Stimulated activated CD8-positive, alpha-beta memory T cell treated with anti-CD3 and anti-CD28 coated beads, Interleukin-2, amount 100 ng/mL, for 1 hour (primary cell): ENCODE measurements around the gene OR10V1.

Source experiments
- DNase-seq, 2 donors: peaks; one replicate each; pipeline ENCODE4 v3.0.0-alpha.2; 2020; ENCODE audit warnings: low read depth in 2 of 2

Gene OR10V1, protein sequence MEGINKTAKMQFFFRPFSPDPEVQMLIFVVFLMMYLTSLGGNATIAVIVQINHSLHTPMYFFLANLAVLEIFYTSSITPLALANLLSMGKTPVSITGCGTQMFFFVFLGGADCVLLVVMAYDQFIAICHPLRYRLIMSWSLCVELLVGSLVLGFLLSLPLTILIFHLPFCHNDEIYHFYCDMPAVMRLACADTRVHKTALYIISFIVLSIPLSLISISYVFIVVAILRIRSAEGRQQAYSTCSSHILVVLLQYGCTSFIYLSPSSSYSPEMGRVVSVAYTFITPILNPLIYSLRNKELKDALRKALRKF

DNA sequence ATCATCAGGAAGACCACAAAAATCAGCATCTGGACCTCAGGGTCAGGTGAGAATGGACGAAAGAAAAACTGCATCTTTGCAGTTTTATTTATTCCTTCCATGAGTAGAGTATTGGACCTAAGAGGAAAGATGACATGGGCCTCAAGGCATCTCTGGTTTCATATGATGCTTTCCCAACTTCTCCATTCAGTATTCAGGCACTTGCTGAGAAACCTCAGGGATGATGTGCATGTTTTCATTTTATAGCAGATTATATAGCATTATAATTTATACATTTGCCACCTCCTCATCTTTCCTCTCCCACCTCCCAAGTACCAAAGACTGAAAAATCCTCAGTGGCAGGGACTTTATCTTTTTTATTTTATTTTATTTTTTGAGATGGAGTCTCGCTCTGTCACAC, at the start of gene OR10V1:
OR10V1 (minus strand) TSS at position 101 of the 400 bp plus-strand sequence; CDS start at position 101, 0 bp downstream.
- DNase-seq = no peak

DNA sequence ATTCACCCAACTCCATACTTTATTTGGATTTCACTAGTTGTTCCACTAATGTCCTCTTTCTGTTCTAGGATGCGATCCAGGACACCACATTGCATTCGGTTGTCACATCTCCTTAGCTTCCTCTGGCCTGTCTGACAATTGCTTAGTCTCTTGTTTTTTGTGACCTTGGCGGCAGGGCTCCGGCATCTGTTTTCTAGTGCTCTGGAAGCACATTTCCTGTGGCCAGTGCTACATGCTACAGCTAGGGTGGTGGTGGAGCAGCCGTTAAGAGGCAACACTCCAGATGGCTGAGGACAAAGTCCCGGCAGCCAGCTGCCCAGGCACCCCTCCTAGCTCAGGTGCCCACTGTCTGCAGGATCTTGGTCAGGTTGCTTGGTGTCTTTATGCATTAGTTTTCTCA, 48.3 kb upstream of the OR10V1 start:
- DNase-seq = no peak

DNA sequence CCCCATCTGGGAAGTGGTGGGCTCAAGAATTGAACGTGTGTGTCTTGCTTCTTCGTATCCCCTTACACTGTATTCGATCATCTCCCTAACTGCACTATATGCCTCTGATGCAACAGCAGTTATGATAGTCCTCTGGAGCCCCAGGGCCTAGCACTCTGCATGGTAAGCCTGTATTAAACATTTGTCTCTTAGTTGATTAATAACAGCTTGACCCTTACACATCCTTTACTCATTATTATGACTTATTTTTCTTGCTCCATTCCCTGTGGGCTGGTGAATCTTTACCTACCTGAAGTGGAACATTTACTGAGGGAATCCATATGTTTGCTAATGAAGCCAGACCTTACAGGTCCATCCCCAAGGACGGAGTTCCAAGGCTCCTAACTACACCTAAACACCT, 47.1 kb upstream of the OR10V1 start:
- DNase-seq = no peak

DNA sequence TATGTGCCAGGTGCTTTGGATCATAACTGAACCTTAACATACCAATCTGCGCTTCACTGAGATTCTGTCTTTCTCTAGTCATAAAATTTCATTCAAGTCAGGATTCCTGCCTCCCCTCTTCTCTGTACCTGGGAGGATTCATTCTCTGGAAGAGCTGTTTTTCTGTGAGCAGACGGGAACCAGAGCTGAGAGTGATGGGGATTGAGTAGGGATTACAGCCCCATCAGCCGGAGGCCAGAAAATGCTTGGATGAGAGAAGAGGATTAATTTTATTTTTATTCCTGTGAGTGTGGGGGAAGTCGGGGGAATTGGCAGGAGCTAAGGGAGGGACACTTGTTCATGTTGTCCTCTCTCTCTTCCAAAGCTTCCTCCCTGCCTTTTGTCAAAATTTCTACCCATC, 46.3 kb upstream of the OR10V1 start:
- no peak for DNase-seq

DNA sequence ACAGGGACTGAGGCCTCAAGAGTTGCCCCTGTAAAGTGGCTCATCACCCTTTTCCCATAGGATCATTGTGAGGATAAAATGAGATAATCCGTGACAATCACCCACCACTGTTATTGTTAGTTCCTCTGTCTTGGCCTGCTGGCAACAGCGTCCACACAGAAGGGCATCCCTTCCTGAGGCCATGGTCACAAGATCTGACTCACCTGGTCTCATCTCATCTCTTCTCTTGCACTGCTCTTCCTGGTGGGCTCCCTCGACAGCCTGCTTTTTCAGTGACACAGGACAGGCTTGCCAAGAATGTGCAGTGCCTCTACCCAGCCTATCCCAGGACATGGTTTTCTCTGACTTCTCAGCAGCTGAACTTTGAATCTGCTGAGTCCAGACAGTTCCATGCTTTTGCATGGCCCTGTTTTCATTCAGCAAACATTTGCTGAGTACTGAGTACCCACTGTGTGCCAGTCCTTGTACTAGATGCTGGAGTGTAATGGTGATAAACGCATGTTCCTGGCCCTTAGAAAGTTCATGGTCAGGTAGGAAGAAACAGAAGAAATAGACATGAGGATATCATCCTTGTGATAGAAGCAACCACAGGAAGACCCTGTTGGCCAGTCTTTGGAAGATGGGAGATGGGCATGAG, 44.9 kb upstream of the OR10V1 start:
- DNase-seq = no peak

DNA sequence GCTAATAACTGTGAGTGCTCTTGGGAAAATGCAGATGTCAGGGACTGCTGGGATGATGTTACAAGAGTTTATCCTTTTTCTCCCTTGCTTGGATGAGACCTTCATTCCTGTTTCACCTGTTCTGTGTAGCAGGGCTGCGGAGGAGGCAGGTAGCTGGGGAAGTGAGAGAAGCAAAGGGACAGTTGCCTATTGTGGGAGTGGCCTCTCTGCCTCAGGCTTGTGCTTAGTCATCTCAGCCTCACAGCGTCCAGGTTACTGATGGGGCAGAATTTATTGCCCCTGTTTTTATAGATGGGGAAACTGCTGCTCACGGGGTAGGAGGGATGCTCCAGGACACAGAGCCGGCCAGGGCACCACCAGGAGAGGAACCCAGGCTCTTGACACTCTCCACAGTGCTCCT, 43.2 kb upstream of the OR10V1 start:
- no peak for DNase-seq

DNA sequence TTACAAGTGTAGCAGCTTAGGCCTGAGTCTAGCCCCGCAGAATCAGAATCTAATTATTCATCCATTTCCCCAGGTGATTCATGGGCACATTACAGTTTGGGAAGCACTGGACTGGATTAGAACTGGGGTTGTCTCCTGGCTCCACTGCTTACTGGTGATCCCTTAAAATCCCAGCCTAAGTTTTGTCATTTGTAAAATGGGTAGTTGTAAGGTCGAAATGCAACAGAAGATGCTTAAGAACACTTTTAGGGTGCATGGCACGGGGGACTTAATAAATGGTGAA, 42.9 kb upstream of the OR10V1 start:
- DNase-seq = no peak

DNA sequence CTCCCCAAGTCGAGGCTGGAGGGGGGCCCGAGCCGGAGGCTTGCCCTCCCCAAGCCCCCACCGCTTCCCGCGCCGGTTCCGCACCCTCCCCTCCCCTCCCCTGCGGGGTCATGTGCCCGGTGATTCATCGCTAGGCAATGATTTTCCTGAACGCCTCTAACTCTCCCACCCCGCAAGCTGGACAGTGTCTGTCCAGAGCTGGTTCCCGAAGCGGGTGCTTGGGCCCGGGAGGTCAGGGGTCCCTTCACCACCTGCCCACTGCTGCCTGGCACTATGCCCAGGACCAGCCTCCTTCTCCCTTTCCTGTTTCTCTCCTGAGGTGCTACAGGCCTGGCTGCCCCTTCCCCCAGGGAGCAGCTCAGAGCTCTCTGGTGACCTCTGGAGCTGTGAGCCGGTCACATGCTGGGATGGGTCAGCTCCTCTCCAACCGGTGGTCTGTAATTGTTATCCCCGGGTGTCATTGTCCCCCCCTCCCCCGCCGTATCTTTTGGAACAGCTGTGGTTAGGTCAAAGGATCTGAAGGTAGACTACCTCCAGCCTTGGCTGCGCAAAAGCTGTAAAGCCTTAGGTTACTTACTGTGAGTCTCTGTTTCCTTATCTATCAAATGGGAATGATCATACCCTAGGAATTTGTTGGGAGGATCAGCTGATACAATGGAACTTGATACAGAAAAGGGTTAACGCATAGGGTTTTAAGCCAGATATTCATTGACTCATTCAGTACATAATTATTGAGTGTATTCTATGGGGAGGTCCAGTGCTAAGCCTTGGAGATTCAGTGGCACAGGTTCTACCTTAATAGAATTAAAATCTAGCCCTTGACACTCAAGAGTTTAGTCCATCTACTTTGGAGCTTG, 42.3 kb upstream of the OR10V1 start:
- DNase-seq = peak in 1 of 2 donors; percentile 20

DNA sequence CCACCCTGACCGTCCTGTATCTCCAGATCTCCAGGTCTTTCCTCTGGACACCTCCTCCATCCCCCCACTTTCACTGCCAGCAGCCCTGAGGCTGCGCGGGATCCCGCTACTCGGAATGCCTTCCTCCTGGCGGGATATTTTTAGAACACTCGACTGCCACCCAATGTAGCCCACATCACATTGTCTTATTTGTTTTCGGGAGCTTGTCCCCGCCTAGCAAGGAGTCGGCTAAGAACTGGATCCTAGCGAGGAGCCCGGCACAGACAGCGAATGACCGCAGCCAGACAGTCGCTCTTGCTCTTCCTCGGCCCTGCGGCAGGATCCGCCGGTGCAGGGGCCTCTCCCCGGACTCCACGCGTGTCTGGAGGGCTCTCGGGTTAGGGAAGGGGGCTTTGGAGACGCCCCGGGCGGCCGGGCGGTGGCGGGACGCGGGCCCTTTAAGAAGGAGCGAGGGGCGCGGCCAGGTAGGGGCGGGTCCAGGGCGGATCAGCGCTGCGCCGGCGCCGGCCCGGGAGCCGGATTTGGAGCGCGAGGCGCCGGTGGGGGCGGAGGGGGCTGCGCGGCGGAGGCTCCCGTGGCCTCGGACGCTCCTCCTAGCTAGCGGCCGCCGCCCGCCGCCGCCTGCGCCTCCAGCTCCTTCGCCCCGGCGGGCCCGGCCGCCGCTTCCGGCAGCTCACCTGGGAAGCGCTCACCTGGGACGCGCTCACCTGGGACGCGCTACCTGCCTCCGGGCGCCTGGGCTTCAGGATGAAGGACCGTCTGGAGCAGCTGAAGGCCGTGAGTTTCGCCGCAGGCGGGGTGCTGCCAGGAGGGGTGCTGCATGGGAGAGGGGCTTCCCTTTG, 41.4 kb upstream of the OR10V1 start, which contains the start of gene STX3:
STX3 (plus strand) TSS at position 518 of the 842 bp plus-strand sequence; CDS start at position 748, 230 bp downstream.
- peak; percentile 38 to 49 for DNase-seq

DNA sequence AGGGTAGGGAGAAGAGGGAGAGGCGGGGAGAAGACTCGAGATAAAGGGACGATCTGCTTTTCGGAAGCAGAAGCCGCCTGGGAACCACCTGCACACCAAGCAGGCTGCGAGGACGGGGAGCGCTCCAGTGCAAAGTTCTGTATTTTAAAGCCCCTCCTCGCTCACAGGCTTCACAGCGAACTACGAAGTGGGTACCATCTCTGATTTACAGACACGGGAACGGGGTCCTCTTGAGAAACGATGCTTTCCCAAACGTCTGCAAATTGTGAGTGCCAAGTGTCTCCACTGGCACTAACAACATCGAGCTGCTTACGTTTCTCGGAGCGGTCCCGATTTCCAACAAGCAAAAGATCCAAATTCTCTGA, 40.8 kb upstream of the OR10V1 start:
- DNase-seq = no peak

DNA sequence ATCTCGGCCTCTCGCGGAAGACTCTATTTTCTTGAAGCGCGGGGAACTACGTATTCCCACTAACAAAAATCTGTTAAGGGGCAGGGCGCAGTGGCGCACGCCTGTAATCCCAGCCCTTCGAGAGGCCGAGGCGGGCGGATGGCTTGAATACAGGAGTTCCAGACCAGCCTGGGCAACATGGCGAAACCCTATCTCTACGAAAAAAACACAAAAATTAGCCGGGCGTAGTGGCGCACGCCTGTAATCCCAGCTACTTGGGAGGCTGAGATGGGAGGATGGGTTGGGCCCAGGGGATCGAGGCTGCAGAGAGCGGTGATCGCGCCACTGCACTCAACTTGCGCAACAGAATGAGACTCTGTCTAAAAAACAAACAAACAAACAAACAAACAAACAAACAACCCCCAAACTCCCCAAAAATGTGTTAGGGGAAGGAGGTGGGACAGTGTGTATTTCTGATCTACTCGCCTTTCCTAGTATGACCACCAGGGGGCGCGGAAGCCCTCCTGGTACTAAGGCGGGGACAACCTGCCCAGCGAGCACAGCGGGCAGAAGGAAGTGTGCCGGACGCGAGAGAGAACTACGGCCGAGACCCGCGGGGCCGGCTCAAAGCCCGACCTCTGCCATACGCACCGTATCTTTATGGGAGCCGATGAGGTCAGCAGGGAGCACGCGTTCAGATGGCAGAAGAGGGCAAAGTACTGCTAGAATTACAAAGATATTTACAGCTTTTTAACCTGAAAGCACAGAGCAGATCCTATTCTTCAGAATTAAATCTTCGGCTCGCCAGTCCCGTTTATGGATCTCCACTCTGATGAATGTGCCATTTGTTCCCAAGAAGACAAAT, 40.2 kb upstream of the OR10V1 start:
- DNase-seq = peak; percentile 66 to 72

DNA sequence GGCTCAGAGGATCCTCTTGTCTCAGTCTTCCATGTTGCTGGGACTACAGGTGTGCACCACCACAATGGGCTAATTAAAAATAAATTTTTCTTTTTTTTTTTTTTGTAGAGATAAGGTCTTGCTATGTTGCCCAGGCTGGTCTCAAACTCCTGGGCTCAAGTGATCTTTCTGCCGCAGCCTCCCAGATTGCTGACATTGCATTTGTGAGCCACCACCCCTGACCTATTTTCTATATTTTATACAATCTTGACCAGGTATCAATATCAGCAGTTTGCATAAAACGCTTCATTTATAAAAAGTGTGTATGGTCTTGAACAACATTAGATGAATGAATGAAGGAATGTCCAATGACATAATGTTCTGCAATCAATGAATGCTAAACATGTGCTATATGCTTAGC, 32.5 kb upstream of the OR10V1 start:
- no peak for DNase-seq

DNA sequence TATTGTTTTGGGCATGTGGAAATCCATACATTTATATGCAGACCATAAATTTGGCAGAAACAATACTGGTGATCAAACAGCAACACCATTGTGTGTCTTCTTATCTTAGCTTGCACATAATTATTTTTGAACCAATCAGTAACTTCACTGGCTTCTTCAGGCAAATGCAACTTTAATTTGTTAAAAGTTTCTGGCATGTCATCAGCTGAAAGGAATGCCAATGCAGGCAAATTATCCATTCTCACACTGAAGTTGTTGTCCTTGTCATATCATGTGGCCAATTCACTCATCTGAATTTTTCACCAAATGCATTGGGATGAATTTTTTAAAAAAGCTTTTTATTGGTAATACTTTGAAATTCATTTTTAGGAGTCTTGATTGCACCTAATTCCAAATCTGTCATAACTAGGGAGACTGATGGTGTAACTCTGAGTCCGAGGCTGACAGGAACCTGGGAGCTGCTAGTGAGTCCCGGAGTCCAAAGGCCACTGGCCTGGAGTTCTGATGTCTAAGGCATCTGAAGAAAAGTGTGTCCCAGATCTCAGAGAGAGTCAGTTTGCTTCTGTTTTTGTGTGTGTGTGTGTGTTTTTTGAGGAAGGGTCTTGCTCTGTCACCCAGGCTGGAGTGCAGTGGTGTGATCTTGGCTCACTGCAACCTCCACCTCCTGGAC, 17.4 kb upstream of the OR10V1 start:
- DNase-seq = no peak

DNA sequence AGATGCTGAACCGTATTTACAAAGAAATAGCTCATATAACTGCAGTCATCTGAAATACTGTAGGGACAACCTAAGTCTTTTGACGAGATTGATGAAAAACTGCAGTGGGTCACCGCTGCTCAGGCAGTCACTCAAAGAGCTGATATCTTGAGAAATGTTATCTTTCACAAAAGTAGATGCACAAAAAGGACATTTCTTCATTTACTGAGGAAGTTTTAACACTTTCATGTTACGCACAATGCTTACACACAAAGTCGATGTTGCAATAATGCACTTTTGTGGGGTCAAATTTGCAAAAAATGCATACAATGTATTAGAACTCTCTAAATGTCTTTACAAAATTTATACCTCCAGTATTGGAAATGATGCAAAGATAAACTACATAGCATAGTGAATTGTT, 16.2 kb upstream of the OR10V1 start:
- no peak for DNase-seq

DNA sequence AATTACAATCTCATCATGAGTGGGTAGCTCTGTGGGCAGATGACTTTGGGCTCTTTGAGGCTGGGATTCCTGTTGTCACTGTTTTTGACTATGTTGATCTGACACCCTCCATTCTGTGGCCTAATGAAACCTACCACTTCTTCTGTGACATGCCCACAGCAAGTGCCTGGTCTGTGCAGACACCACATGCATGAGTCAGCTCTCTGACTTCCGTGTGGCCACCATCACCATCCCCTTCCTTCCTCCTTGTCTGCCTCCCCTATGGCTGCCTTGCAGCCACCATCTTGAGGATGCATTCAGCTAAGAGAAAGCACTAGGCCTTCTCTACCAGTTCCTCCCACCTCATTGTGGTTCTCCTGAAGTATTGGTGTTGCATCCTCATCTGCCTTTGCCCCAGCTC, 15.3 kb upstream of the OR10V1 start:
- no peak for DNase-seq

DNA sequence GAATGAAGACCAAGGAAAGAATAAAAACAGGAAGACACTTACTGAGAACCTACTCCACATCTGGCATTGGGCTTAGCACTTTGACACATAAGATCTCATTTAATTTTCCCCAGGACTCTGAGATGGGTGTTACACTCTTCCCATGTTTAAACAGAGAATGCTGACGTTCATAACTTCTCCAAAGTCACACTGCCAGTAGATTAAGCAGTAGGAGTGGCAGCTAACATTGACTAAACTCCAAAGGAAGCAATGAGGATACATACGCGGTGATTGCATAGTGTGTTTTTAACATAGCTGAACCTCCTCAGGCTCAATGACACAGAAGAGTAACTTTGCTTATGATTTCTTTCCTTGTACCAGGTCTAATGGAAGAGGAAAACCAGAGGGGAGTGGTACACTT, 14.5 kb upstream of the OR10V1 start:
- DNase-seq = no peak

DNA sequence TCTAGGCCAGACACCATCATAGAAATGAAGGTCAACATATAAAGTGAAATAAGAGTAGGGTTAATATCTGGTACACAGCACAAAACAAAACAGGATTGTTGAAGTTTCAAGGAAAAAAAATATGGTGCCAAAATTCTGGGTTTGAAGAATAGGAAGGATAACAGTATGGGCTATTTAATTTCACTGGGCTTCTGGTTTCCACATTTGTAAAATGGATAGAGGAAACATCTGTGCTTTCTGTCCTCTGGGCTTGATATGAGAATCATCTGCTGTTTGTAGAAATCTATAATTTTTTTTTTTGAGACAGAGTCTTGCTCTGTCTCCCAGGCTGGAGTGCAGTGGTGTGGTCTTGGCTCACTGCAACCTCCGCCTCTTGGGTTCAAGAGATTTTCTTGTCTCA, 13.8 kb upstream of the OR10V1 start:
- DNase-seq = no peak

DNA sequence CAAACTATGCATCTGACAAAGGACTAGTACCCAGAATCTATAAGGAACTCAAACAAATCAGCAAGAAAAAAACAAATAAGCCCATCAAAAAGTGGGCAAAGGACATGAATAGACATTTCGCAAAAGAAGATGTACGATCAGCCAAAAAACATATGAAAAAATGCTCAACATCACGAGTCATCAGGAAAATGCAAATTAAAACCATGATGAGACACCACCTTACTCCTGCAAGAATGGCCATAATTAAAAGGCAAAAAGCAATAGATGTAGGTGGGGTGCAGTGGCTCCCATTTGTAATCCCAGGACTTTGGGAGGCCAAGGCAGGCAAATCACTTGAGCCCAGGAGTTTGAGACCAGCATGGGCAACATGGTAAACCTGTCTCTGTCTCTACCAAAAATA, 10.4 kb upstream of the OR10V1 start:
- no peak for DNase-seq

DNA sequence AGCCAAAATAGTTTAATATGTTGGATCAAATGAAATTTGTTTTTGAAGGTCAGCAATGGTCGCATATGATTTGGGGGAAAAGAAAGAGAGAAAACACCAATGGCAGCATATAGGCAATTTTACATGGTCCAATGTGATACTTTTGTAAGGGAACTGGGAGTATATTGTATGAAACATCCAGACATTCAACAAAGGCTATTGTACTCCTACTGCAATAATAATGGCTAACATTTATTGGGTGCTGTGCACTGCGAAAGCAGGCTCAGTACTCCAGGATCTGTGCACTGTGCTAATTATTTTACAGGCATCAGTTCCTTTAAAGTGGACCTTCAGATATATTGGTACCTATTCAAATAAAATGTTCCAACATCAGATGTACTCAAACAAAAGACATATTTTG, 5.9 kb upstream of the OR10V1 start:
- no peak for DNase-seq

DNA sequence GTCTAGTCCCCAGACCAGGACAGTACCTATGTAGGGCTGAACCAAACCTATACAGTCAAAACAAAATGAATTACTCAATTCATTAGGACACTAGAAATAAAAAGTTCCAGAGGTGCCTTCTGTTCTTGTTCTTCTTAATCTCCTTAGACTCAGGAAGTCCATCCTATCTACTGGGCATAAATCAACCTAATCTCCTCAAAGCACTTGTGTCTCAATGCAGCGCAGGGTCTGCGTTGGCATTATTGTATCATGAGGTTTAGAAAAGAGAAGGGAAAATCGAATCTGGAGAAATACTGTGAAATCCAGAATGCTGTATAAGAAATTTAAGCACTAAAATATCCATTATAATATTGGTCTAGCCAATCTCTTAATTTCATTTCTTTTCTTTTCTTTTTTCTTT, 2.4 kb upstream of the OR10V1 start:
- no peak for DNase-seq
